Measurements from ENCODE around the gene COMMD2.

Gene COMMD2

GRCh38 chr3:149753717-149754116, 1.4 kb upstream of the COMMD2 start:
- no peak for DNase-seq

- DNase-seq: no peak
Observed at GRCh38 chr3:149752788-149753136, 473 bp upstream of the COMMD2 start.

GRCh38 chr3:149751551-149751950, 738 bp downstream of the COMMD2 start:
- no peak for DNase-seq

- no peak for DNase-seq
Observed at GRCh38 chr3:149744606-149745005, 7.7 kb downstream of the COMMD2 start.

- no peak for DNase-seq
Observed at GRCh38 chr3:149744151-149744550, 8.1 kb downstream of the COMMD2 start.

- no peak for DNase-seq
Observed at GRCh38 chr3:149739396-149739795, 12.9 kb downstream of the COMMD2 start.

- DNase-seq: no peak
Observed at GRCh38 chr3:149738876-149739275, 13.4 kb downstream of the COMMD2 start.

- DNase-seq: no peak
Observed at GRCh38 chr3:149736953-149737205, 15.4 kb downstream of the COMMD2 start.

- DNase-seq: peak; percentile 55
Observed at GRCh38 chr3:149736175-149736952, 15.9 kb downstream of the COMMD2 start.

GRCh38 chr3:149732234-149732633, 20.1 kb downstream of the COMMD2 start:
- no peak for DNase-seq

GRCh38 chr3:149727656-149728055, 24.6 kb downstream of the COMMD2 start:
- DNase-seq: no peak

- DNase-seq: no peak
Observed at GRCh38 chr3:149726716-149727407, 25.4 kb downstream of the COMMD2 start.

- DNase-seq: no peak
Observed at GRCh38 chr3:149723781-149724180, 28.5 kb downstream of the COMMD2 start.

GRCh38 chr3:149720918-149721317, 31.4 kb downstream of the COMMD2 start:
- DNase-seq: no peak

GRCh38 chr3:149717391-149718056, 34.8 kb downstream of the COMMD2 start:
- DNase-seq: peak; percentile 63

- DNase-seq: no peak
Observed at GRCh38 chr3:149716984-149717383, 35.3 kb downstream of the COMMD2 start.

- no peak for DNase-seq
Observed at GRCh38 chr3:149715247-149715646, 37.0 kb downstream of the COMMD2 start.

- DNase-seq: no peak
Observed at GRCh38 chr3:149713730-149714654, 38.3 kb downstream of the COMMD2 start.

- no peak for DNase-seq
Observed at GRCh38 chr3:149706905-149707304, 45.4 kb downstream of the COMMD2 start.

- no peak for DNase-seq
Observed at GRCh38 chr3:149705416-149705815, 46.9 kb downstream of the COMMD2 start.

- no peak for DNase-seq
Observed at GRCh38 chr3:149703466-149703865, 48.8 kb downstream of the COMMD2 start.

GRCh38 chr3:149702691-149703441, 49.4 kb downstream of the COMMD2 start:
- DNase-seq: no peak

- no peak for DNase-seq
Observed at GRCh38 chr3:149701977-149702350, 50.3 kb downstream of the COMMD2 start.
